Panc1 (cell line): ENCODE data around the gene SEPTIN5. TPM values are rescaled to one million over a fixed set of nuclear protein-coding genes. Genes with fewer than 3 reads are reported as not detected.

ENCODE experiments used
- ATAC-seq: fragments of 200-7000 bp; cut with Tn5 transposase; 2 replicates; pipeline ENCODE4 v1.9.1; 2020; ENCODE audit warnings: mild to moderate bottlenecking, moderate library complexity
- BruUV-seq: library from RNA; stranded (reverse); fragments of 400-500 nt; replicated peaks from 2 replicates; lab custom pipeline; 2021; lab: Mats Ljungman, UMichigan
- CTCF ChIA-PET: fragments of 300-600 bp; sonication (Branson Sonifier 250); formaldehyde crosslinking; loops from one replicate; lab custom pipeline; 2022; ENCODE audit warnings: antibody characterized with exemption; lab: Charles Lee
- POLR2A ChIA-PET: fragments of 300-600 bp; sonication (Branson Sonifier 250); formaldehyde crosslinking; loops from one replicate; lab custom pipeline; 2022; ENCODE audit warnings: antibody characterized with exemption; lab: Charles Lee
- DNase-seq: peaks from one replicate; pipeline ENCODE4 v3.0.0-alpha.2; 2010; ENCODE audit warnings: low read depth, low spot score
- H3K27ac ChIP-seq: 2 replicates; pipeline ENCODE4 v1.5.1; 2011; ENCODE audit warnings: mild to moderate bottlenecking, low read length, inconsistent platforms
- H3K27me3 ChIP-seq: fragments of 200-500 bp; sonication (Bioruptor generic); 2 replicates; pipeline ENCODE4 v1.6.0; 2014; ENCODE audit warnings: low read length, inconsistent platforms; ENCODE audit not compliant: control insufficient read depth, insufficient read depth
- H3K36me3 ChIP-seq: fragments of 200-500 bp; sonication (Bioruptor generic); 2 replicates; pipeline ENCODE4 v1.5.1; 2014; ENCODE audit warnings: inconsistent platforms, mild to moderate bottlenecking, low read length, moderate library complexity; ENCODE audit not compliant: control insufficient read depth, insufficient read depth
- H3K4me1 ChIP-seq: 2 replicates; pipeline ENCODE4 v1.5.1; 2011; ENCODE audit warnings: inconsistent platforms, mild to moderate bottlenecking, low read length, moderate library complexity; ENCODE audit not compliant: control insufficient read depth, insufficient read depth
- H3K4me3 ChIP-seq, 2 experiments: 2 replicates each; pipeline ENCODE4 v1.5.1; 2011 to 2012; ENCODE audit warnings: low read depth in 2 of 2, low read length in 2 of 2, mild to moderate bottlenecking in 2 of 2, inconsistent platforms in 1 of 2, moderate library complexity in 1 of 2
- H3K9me3 ChIP-seq: fragments of 200-500 bp; sonication (Bioruptor generic); 2 replicates; pipeline ENCODE4 v1.5.1; 2014; ENCODE audit warnings: low read depth, mild to moderate bottlenecking, inconsistent platforms, low read length, moderate library complexity; ENCODE audit not compliant: control insufficient read depth, insufficient read depth
- POLR2AphosphoS5 ChIP-seq: IDR thresholded peaks from 2 replicates; pipeline ENCODE4 v1.6.1; 2012; ENCODE audit warnings: mild to moderate bottlenecking, low read depth, low read length, moderate library complexity
- SIN3A ChIP-seq: IDR thresholded peaks from 2 replicates; pipeline ENCODE4 v1.6.1; 2012; ENCODE audit warnings: low read depth, mild to moderate bottlenecking, low read length, moderate library complexity, borderline replicate concordance; ENCODE audit not compliant: insufficient read depth
- TCF7L2 ChIP-seq: IDR thresholded peaks from 2 replicates; pipeline ENCODE4 v1.6.1; 2011; ENCODE audit warnings: mild to moderate bottlenecking, low read depth, low read length, inconsistent platforms
- in situ Hi-C: cut with HindIII; loops from 2 replicates; pipeline ENCODE4 v1.10.0; 2016; ENCODE audit warnings: low sequenced_read_pairs, low pct_unique_long_range_greater_than_20kb
- intact Hi-C: fragments of 100-400 bp; cut with micrococcal nuclease; formaldehyde crosslinking; loops from one replicate; pipeline ENCODE4 v1.10.0; 2022; ENCODE audit not compliant: unreplicated experiment
- total RNA-seq: library from RNA; stranded (reverse); gene quantifications from one replicate; pipeline ENCODE4 v1.2.1, GENCODE V29; 2021; ENCODE audit not compliant: unreplicated experiment
- TF ChIP-seq, protein P1 (sequence below), 2 experiments: IDR thresholded peaks; 2 replicates each; pipeline ENCODE4 v1.6.1; 2011 to 2012; ENCODE audit warnings: low read depth in 2 of 2, control low read depth in 1 of 2, low read length in 1 of 2, mild to moderate bottlenecking in 1 of 2, moderate library complexity in 1 of 2; ENCODE audit not compliant: insufficient read depth in 1 of 2
- TF ChIP-seq, protein P2 (sequence below): fragments of 450-650 bp; IDR thresholded peaks from 2 replicates; pipeline ENCODE4 v1.5.1; 2017; ENCODE audit warnings: mild to moderate bottlenecking

SEPTIN5 gene
- total RNA-seq, 1 experiment from 2014 or later: 17.2 TPM

DNA sequence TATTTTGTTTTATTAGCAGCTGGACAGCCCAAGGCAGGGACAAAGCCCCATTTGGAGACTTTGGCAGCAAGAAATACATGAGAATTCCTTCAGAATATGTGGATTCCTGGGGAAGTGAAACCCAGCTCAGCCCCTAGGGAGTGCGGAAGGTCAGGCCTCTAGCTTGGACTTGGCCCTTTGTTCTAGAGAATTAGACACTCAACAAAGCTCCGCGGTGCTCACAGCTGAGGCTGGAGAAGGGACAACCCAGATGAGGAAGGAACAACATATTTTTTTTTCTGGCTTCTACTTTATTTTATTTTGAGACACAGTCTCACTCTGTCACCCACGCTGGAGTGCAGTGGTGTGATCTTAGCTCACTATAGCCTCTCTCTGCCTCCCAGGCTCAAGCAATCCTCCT, 44.7 kb upstream of the SEPTIN5 start:
- H3K9me3 ChIP-seq: no peaks in the 10 kb centered on the region
- no peaks in the 10 kb centered on the region for H3K36me3 ChIP-seq
- ChIA-PET POLR2A (no interaction called here), CTCF (no interaction called here)
- no peaks in the 10 kb centered on the region for H3K27me3 ChIP-seq
- H3K4me3 ChIP-seq: no peak overlapping the region
- intact Hi-C loops (no loop called here), in situ Hi-C loops (no loop called here)
- no peak overlapping the region for H3K27ac ChIP-seq
- no peaks in the 10 kb centered on the region for H3K4me1 ChIP-seq
- no TSS peak for BruUV-seq
- DNase-seq: no peak
- TF ChIP-seq SIN3A (no peak), POLR2AphosphoS5 (no peak), TCF7L2 (no peak)
- TF ChIP-seq, protein P1, sequence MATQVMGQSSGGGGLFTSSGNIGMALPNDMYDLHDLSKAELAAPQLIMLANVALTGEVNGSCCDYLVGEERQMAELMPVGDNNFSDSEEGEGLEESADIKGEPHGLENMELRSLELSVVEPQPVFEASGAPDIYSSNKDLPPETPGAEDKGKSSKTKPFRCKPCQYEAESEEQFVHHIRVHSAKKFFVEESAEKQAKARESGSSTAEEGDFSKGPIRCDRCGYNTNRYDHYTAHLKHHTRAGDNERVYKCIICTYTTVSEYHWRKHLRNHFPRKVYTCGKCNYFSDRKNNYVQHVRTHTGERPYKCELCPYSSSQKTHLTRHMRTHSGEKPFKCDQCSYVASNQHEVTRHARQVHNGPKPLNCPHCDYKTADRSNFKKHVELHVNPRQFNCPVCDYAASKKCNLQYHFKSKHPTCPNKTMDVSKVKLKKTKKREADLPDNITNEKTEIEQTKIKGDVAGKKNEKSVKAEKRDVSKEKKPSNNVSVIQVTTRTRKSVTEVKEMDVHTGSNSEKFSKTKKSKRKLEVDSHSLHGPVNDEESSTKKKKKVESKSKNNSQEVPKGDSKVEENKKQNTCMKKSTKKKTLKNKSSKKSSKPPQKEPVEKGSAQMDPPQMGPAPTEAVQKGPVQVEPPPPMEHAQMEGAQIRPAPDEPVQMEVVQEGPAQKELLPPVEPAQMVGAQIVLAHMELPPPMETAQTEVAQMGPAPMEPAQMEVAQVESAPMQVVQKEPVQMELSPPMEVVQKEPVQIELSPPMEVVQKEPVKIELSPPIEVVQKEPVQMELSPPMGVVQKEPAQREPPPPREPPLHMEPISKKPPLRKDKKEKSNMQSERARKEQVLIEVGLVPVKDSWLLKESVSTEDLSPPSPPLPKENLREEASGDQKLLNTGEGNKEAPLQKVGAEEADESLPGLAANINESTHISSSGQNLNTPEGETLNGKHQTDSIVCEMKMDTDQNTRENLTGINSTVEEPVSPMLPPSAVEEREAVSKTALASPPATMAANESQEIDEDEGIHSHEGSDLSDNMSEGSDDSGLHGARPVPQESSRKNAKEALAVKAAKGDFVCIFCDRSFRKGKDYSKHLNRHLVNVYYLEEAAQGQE (IDR thresholded peaks at IDR 0.05; ENCODE audit: insufficient read depth in 1 of 2, low read depth in 2 of 2, low read length in 1 of 2): no peak
- TF ChIP-seq, protein P2, sequence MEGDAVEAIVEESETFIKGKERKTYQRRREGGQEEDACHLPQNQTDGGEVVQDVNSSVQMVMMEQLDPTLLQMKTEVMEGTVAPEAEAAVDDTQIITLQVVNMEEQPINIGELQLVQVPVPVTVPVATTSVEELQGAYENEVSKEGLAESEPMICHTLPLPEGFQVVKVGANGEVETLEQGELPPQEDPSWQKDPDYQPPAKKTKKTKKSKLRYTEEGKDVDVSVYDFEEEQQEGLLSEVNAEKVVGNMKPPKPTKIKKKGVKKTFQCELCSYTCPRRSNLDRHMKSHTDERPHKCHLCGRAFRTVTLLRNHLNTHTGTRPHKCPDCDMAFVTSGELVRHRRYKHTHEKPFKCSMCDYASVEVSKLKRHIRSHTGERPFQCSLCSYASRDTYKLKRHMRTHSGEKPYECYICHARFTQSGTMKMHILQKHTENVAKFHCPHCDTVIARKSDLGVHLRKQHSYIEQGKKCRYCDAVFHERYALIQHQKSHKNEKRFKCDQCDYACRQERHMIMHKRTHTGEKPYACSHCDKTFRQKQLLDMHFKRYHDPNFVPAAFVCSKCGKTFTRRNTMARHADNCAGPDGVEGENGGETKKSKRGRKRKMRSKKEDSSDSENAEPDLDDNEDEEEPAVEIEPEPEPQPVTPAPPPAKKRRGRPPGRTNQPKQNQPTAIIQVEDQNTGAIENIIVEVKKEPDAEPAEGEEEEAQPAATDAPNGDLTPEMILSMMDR: no peak
- ATAC-seq: no peak

- H3K27ac ChIP-seq: no peak overlapping the region
- ChIA-PET POLR2A (no interaction called here), CTCF (no interaction called here)
- H3K4me1 ChIP-seq: no peaks in the 10 kb centered on the region
- no peak for ATAC-seq
- intact Hi-C loops (no loop called here), in situ Hi-C loops (no loop called here)
- no TSS peak for BruUV-seq
- TF ChIP-seq, protein P1 (IDR thresholded peaks at IDR 0.05; ENCODE audit: insufficient read depth in 1 of 2, low read depth in 2 of 2, low read length in 1 of 2): no peak
- TF ChIP-seq, protein P2: no peak
- TF ChIP-seq TCF7L2 (no peak), SIN3A (no peak), POLR2AphosphoS5 (no peak)
- H3K9me3 ChIP-seq: no peaks in the 10 kb centered on the region
- no peak for DNase-seq
- H3K27me3 ChIP-seq: no peaks in the 10 kb centered on the region
- no peak overlapping the region for H3K4me3 ChIP-seq
- H3K36me3 ChIP-seq: no peaks in the 10 kb centered on the region
These were observed 43.0 kb upstream of the SEPTIN5 start for GRCh38 chr22:19671316-19671715.
